GM13977 (cell line): ENCODE results near the gene TCERG1L.

Experiments
- DNase-seq: peaks from one replicate; pipeline ENCODE4 v3.0.0; 2012; ENCODE audit warnings: low spot score
- CTCF ChIP-seq: IDR thresholded peaks from 2 replicates; pipeline ENCODE4 v1.5.1; 2012; ENCODE audit warnings: mild to moderate bottlenecking, control low read depth; ENCODE audit not compliant: insufficient read depth; ENCODE audit errors: extremely low read depth, missing control alignments
- in situ Hi-C: fragments of 300-500 bp; cut with MboI; formaldehyde crosslinking; loops from one replicate; pipeline ENCODE4 v1.12.0; 2022; ENCODE audit warnings: low sequenced_read_pairs, low pct_unique_long_range_greater_than_20kb, mixed read lengths, inconsistent platforms; ENCODE audit not compliant: unreplicated experiment

Gene TCERG1L

DNA sequence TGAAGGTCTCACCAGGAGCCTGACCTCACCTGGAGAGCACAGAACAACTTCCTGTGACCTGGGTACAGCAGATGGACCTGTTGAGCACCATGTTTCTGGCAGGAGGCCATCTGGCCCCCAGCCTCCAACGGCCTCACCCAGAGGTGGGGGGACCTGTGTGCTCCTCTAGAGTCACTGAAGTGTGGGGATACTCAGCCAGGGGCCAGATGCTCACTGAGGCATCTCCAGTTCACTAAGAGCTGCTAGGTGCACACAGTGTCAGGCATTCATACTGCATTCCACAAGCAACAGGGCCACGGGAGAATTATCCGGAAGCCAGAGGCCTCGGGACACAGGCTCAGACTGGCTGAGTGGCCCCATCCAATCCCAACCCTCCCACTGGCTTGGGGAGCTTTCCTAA lies 161.4 kb downstream of the TCERG1L start:
- no peak for TF ChIP-seq CTCF
- in situ Hi-C loops, result no loop called here
- no peak for DNase-seq

GRCh38 chr10:131149586-131149985 lies 161.9 kb downstream of the TCERG1L start:
- in situ Hi-C loops, result no loop called here
- TF ChIP-seq CTCF, result no peak
- no peak for DNase-seq

DNA sequence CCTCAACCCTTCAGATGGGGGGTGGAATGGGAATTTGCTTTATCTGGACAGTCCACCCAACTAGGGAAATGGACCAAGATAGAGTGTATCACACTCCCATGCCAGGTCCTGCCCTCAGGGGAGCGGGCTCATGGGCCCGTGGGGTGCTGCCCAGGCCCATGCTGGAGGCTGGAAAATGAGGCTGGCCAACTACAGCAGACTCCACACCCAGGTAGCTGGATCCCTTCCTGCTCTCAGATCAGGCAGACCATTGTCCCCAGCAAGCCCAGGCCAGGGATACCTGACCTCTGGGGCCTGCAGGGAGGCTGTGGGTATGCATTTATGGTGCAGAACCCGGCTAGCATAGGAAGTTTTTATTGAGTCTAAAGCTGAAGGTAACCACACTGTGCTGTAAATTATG lies 162.4 kb downstream of the TCERG1L start:
- TF ChIP-seq CTCF, result no peak
- no peak for DNase-seq
- in situ Hi-C loops, result no loop called here

DNA sequence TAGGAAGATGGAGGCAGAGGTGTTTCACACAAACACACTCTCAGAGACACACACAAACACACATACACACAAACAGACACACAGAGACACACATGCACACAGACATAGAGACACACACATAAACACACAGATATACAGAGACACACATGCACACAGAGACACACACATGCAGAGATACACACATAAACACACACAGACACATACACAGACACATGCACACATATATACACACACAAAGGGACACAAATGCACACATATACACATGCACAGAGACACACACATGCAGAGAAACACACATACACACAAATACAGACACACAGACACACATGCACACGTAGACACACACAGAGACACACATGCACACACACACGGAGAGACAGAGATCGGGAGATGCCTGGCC lies 163.3 kb downstream of the TCERG1L start:
- DNase-seq, result no peak
- in situ Hi-C loops, result no loop called here
- no peak for TF ChIP-seq CTCF

DNA sequence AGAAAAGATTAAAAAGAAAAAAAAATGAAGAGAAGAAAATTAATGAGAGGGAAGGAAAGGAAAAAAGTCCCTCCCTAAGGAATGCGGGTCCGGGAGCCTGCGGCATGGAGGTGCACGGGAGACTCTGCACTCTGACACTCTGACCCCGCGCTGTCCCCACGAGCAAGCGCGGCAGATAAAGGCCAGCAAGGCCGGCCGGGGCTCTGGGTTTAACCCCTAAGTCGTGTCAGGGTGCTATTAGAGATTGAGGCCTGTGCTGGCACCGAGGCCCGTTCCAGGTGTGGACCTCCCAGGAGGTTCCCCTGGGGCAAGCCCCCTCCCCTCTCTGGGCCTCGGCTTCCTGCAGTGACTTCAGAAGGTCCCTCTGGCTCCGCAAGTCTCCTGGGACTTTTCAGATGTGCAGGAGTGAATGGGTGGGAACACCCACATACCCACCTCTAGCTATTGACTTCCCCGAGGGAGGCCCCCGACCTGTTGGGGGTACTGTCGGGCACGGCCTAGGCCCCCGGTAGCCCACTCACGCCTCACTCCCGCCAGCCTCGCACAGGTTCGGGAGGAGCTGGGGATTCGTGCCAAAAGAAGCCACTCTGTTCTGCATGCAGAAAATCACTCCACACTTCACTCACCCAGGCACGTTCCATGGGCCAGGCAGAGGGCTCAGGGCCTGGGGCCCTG lies 164.1 kb downstream of the TCERG1L start:
- TF ChIP-seq CTCF, result no peak
- DNase-seq, result no peak
- in situ Hi-C loops, result no loop called here

DNA sequence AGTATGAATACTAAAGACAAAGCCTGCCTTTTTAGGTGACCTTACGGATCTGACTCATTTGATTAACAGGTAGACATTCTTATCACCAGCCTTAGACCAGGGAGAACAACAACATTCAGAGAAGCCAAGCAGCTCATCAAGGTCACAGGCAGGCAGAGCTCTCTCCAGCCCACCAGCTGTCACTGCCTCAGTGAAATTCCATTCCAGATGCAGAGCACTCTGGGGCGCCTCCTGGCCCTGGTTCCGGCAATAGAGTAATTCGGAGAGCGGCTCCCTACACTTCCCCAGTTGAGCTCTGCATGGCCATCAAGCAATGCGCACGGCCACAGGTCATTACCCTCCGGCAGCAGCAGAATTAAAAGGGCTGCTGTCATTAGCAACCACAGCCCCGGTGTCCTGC lies 164.7 kb downstream of the TCERG1L start:
- in situ Hi-C loops, result no loop called here
- no peak for DNase-seq
- no peak for TF ChIP-seq CTCF
